IPS DF 6.9 (cell line): ENCODE data around the gene PANX3.

ENCODE experiments used
- DNase-seq: peaks from one replicate; pipeline ENCODE4 v3.0.0-alpha.2; 2013; ENCODE audit warnings: low read depth, low spot score
- H3K27ac ChIP-seq: one replicate; pipeline ENCODE4 v1.5.1; 2013; ENCODE audit warnings: low read length, control low read depth
- H3K27me3 ChIP-seq: 2 replicates; pipeline ENCODE4 v1.6.1; 2013; ENCODE audit warnings: mild to moderate bottlenecking, low read length; ENCODE audit not compliant: control insufficient read depth, insufficient read depth
- H3K36me3 ChIP-seq: 2 replicates; pipeline ENCODE4 v1.6.1; 2013; ENCODE audit warnings: low read length; ENCODE audit not compliant: control insufficient read depth, insufficient read depth
- H3K4me1 ChIP-seq: 2 replicates; pipeline ENCODE4 v1.6.1; 2013; ENCODE audit warnings: low read length; ENCODE audit not compliant: control insufficient read depth, insufficient read depth
- H3K4me3 ChIP-seq: 2 replicates; pipeline ENCODE4 v1.5.1; 2013; ENCODE audit warnings: mild to moderate bottlenecking, low read length
- H3K9me3 ChIP-seq: 2 replicates; pipeline ENCODE4 v1.6.1; 2013; ENCODE audit warnings: low read length, inconsistent platforms; ENCODE audit not compliant: control insufficient read depth, insufficient read depth
- WGBS: extraction: QIAGEN DNeasy Blood & Tissue Kit; methylation state at CpG from one replicate; pipeline ENCODE4 v1.1.7; 2013; ENCODE audit warnings: mixed read lengths, missing lambda C conversion rate; ENCODE audit not compliant: insufficient read length, insufficient coverage; 5-methylcytosine and 5-hydroxymethylcytosine counted together

PANX3 gene

DNA sequence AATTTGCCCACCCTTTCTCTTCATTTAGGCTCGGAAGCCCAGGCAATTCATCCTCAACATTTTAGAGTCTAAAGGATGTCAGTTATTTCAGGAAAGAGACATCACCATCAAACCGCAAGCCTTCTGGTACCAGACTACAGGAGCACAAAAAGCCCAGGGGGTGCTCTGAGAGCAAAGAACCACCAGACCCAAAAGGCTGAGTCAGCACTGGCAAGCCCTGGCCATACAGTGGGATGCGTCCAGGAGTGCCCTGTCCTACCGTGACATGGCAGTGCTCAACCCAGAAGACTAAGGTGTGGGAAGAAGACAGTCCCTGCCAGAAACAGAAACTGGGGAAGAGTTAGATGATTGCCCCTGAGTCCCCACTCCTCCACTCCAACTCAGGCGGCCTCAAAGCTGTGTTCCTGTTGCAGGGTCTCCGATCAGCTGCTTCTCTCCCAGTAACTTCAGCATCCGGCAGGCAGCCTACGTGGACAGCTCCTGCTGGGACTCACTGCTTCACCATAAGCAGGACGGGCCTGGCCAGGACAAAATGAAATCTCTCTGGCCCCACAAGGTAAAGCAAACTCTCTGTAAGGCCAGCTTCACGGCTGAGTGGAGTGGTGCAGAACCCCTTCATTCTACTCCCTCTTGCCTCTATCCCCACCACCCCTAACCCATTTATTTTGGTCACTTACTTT, 1.5 kb downstream of the PANX3 start:
- Histone ChIP-seq H3K27ac (no peak overlapping the region), H3K36me3 (no peaks in the 10 kb centered on the region), H3K4me3 (no peak overlapping the region), H3K9me3 (no peaks in the 10 kb centered on the region), H3K27me3 (no peaks in the 10 kb centered on the region), H3K4me1 (no peaks in the 10 kb centered on the region)
- WGBS: no CpG with 5 or more reads among the region's 10 CpGs
- DNase-seq: no peak

DNA sequence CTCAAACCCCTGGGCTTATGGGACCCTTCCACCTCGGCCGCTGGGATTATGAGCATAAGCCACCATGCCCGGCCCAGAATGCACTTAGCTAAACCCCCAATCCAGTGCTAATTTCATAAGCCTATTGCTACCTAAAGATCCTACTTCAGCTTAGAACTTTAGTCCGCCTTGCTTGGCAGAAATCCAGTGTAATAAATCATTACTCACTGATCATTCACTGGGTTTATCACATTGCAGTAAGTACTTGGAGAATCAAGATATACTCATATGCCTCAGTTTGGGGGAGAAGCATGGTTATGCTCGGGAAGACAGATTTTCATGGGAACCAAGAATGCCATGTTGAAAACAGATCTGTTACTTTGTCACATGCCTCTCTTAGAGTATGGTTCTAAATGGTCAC, 7.6 kb downstream of the PANX3 start:
- no CpG with 5 or more reads among the region's 5 CpGs for WGBS
- H3K4me3 ChIP-seq: no peak overlapping the region
- H3K27me3 ChIP-seq: no peaks in the 10 kb centered on the region

DNA sequence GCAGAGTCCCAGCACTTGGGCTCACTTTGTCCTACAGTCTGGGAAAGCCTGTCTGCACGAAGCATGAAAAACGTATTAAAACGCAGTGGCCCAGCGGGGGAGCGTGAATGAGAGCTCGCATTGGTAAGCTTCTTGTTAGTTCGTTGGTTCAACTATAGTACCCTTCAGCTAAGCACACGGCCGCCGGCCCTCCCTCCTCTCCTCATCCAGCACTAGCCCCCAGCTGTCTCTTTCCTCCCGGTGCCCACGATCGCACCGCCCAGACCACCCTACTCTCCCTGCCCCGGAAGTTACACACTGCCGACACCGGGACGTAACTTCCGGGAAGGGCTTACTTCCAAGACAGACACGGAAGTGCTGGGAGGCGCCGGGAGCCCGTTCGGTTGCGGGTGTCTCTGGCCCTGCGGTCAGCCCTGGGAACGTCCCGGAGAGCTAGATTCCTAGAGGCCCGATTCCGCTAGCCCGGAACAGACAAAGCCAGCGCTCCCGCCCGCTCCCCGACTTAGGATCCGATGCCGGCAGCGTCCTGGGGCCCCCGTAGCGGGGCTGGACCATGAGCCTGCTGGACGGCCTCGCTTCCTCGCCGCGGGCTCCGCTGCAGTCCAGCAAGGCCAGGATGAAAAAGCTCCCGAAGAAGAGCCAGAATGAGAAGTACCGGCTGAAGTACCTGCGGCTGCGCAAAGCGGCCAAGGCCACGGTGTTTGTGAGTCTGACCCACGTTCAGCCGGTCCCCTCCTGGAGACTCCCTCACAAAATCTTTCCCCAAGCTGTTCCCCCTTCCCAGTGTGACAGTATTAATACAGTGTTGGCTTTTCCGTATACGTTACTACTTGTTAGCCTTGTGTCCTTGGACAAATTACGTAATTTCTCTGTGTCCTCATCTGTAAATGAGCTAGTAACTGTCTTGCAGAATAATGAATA, 11.6 kb downstream of the PANX3 start, which contains the start of gene TBRG1:
TBRG1 (plus strand) TSS at position 334 of the 921 bp plus-strand sequence; CDS start at position 554, 220 bp downstream.
- Histone ChIP-seq H3K27me3 (no peaks in the 10 kb centered on the region), H3K36me3 (peaks cover 17% of the 10 kb centered on the region), H3K27ac (no peak within 1 kb of the TSS), H3K4me3 (peak within 1 kb of the TSS; percentile 86), H3K4me1 (no peaks in the 10 kb centered on the region), H3K9me3 (no peaks in the 10 kb centered on the region)
- DNase-seq: peak; percentile 45
- no CpG with 5 or more reads among the region's 57 CpGs for WGBS

More for the DNA sequence above, 7.6 kb downstream of the PANX3 start:
- Histone ChIP-seq H3K36me3 (no peaks in the 10 kb centered on the region), H3K4me1 (no peaks in the 10 kb centered on the region), H3K27ac (no peak overlapping the region), H3K9me3 (no peaks in the 10 kb centered on the region)
- DNase-seq: no peak

DNA sequence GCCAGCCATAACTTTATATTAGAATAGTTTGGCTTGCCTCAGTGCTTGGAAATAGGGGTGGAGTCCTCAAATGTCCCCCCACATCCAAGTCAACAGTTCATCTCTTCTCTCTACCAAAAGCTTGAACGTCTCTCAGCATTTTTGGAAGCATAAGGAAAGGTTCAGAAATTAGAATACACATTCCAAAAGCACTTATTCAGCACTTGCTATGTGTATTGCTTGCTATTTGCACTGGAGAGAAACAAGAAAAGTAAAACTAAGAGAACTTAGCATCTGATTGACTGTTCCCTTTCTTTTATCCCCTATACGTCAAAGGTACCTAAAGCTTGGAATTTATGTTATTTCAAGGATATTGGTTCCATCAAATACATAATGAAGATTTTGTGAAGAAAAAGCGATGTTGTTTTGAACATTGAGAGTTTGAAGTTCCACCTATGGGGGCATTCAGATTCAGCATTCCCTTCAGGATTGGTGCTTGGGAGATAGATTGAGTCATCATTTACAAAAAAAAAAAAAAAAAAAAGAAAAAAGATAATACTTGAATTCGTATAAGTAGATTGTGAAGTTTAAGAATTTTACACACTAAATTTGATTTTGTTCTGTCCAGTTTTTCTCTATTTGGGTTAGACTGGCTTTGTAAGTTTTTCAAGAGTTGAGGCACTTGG, 12.8 kb downstream of the PANX3 start:
- no peak overlapping the region for H3K4me3 ChIP-seq
- H3K27me3 ChIP-seq: no peaks in the 10 kb centered on the region
- peaks cover 17% of the 10 kb centered on the region for H3K36me3 ChIP-seq
- no peak overlapping the region for H3K27ac ChIP-seq
- no peaks in the 10 kb centered on the region for H3K9me3 ChIP-seq
- WGBS: no CpG with 5 or more reads among the region's 4 CpGs
- H3K4me1 ChIP-seq: no peaks in the 10 kb centered on the region
- no peak for DNase-seq

DNA sequence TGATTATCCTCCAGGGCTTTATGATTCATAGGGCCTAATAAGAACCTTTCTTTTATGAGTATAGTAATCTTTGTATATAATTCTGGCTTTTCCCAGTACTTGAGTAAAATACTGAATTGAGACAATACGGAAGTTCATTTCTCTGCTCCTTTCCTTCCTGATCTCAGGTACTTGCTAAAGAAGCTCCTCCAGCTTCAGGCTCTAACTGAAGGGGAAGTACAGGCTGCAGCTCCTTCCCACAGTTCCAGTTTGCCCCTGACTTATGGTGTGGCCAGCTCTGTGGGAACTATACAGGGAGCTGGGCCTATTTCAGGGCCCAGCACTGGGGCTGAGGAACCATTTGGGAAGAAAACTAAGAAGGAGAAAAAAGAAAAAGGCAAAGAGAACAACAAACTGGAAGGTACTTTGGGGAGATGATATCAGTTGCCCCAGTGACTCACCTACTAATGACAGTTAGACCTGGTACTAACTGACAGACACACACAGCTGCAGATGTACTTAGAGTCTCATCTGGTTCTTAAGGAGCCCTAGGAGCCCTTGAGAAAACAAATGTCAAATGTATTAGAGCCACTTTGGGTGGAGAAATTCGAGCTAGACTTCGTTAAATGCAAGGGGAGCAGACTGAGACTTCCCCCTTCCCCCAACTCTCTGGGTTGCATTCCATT, 14.4 kb downstream of the PANX3 start:
- no peaks in the 10 kb centered on the region for H3K9me3 ChIP-seq
- H3K27ac ChIP-seq: no peak overlapping the region
- no peaks in the 10 kb centered on the region for H3K27me3 ChIP-seq
- DNase-seq: no peak
- WGBS: no CpG with 5 or more reads among the region's 3 CpGs
- H3K4me1 ChIP-seq: no peaks in the 10 kb centered on the region
- no peak overlapping the region for H3K4me3 ChIP-seq
- H3K36me3 ChIP-seq: peaks cover 20% of the 10 kb centered on the region

DNA sequence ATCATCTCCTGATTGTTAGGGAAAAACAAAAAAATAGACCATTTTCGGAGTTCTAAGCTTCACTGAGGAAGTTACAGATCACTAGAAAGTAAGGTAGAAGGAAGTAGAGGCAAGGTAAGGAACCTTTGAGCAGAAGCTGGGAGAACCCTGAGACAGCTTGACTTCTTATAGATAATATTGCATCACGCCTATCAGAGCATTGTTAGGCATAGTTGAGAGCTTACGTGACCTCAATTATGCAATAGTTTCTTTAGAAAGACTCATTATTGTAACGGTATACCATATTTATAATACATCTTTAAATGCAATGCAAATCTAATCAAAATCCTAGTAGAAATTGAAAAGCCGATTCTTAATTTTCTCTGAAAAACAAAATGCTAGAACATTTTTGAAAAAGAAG, 16.3 kb downstream of the PANX3 start:
- no peak for DNase-seq
- Histone ChIP-seq H3K9me3 (no peaks in the 10 kb centered on the region), H3K36me3 (peaks cover 31% of the 10 kb centered on the region), H3K4me1 (no peaks in the 10 kb centered on the region), H3K27me3 (no peaks in the 10 kb centered on the region), H3K4me3 (no peak overlapping the region), H3K27ac (no peak overlapping the region)
- no CpG with 5 or more reads among the region's 5 CpGs for WGBS

DNA sequence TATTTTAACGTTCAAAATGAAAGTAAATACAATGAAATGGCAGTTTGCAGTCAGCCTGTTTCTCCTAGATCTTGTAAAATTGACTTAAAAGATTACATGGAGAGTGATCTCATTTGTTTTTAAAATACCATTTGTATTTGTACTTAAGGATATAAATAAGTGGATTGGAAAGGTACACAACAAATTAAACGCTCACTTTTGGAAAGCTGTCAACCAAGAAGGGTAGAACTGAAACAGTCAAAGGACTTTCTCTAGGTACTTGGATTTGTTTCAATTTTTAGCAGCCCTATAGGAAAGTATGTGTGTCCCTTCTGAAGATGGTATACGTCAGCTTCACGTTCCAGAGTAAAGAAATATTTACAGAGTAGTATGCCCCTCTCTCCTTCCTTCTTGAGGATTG, 18.7 kb downstream of the PANX3 start:
- H3K4me3 ChIP-seq: no peak overlapping the region
- H3K4me1 ChIP-seq: no peaks in the 10 kb centered on the region
- no peaks in the 10 kb centered on the region for H3K9me3 ChIP-seq
- no peak for DNase-seq
- H3K27ac ChIP-seq: no peak overlapping the region
- H3K27me3 ChIP-seq: no peaks in the 10 kb centered on the region
- peaks cover 38% of the 10 kb centered on the region for H3K36me3 ChIP-seq
- WGBS: no CpG with 5 or more reads among the region's 4 CpGs

DNA sequence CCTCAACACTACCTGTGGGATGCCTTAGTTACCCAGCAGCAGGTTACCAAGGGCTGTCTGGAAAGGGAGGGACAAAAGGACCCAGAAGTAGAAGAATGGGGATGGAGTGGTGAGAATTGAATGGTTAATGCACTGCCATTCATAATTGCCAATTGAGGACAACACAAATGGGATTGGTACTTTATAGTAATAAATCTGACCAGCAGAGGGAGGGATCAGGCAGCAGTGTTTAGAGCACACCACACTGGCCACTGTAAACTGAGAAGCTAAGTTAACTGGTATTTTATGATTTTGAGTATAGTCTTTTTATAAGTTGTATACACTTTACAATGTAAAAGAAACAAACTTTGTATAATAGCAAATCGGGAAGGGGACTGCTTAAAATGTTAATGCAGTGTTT, 22.1 kb downstream of the PANX3 start:
- no peak for DNase-seq
- peaks cover 22% of the 10 kb centered on the region for H3K36me3 ChIP-seq
- WGBS: no CpG with 5 or more reads among the region's 1 CpG
- no peak overlapping the region for H3K4me3 ChIP-seq
- H3K27ac ChIP-seq: no peak overlapping the region
- H3K4me1 ChIP-seq: no peaks in the 10 kb centered on the region
- H3K9me3 ChIP-seq: no peaks in the 10 kb centered on the region
- no peaks in the 10 kb centered on the region for H3K27me3 ChIP-seq

DNA sequence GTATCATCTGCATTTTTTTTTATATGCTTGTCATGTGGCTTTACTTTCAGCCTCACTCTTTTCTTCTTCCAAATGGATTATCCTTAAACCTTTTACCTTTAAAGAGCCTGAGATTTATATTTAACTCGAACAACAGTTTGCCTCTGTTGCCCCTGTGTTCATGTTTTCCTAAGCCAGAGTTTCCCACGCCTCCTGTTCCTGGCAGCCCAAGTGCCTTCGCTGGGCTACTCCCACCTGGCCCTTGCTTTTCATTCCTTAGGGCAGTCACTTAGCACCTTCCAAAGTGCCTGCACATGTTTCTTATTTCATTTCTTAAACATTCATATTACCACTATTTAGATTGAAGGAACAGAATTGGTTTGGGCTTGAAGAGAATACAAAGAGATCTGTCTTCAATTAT, 24.7 kb downstream of the PANX3 start:
- Histone ChIP-seq H3K9me3 (no peaks in the 10 kb centered on the region), H3K36me3 (peaks cover 16% of the 10 kb centered on the region; the same call in 1 of the 2 replicates), H3K27me3 (no peaks in the 10 kb centered on the region), H3K4me3 (no peak overlapping the region), H3K4me1 (no peaks in the 10 kb centered on the region), H3K27ac (no peak overlapping the region)
- no CpG with 5 or more reads among the region's 3 CpGs for WGBS
- DNase-seq: no peak

DNA sequence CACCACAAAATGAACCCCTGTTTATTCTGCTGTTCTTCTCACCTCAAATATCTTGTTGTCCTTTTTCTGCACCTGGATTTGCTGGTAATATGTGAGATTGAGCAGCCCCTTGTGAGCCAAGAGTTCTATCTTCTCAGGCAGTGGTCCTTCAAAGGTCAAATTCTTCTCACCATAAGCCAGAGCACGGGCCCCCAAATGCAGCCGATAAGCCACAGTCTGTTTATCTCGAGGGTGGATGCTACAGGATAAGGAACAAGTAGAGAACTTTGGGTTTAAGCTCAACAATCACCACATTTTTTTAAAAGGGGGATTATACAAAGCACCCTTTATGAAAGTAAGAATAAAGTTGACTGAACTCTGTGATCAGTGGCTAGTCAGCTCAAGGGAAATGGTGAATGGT, 27.3 kb downstream of the PANX3 start:
- Histone ChIP-seq H3K27ac (no peak overlapping the region), H3K9me3 (no peaks in the 10 kb centered on the region), H3K4me3 (no peak overlapping the region), H3K36me3 (no peaks in the 10 kb centered on the region), H3K4me1 (no peaks in the 10 kb centered on the region), H3K27me3 (no peaks in the 10 kb centered on the region)
- WGBS: no CpG with 5 or more reads among the region's 3 CpGs
- DNase-seq: no peak
